BE2C (cell line): ENCODE results near the gene WDR64.

Experiments used
- DNase-seq: peaks from one replicate; pipeline ENCODE4 v3.0.0-alpha.2; 2020
- H3K27me3 ChIP-seq: fragments of 250-450 bp; sonication (Bioruptor Pico); 2 replicates; pipeline ENCODE4 v1.5.1; 2020; ENCODE audit warnings: mild to moderate bottlenecking
- H3K36me3 ChIP-seq: fragments of 250-450 bp; sonication (Bioruptor Pico); 2 replicates; pipeline ENCODE4 v1.5.1; 2020; ENCODE audit warnings: mild to moderate bottlenecking
- H3K4me1 ChIP-seq: fragments of 250-450 bp; sonication (Bioruptor Pico); 2 replicates; pipeline ENCODE4 v1.5.1; 2020
- H3K4me3 ChIP-seq: 2 replicates; pipeline ENCODE4 v1.5.1; 2011; ENCODE audit warnings: low read depth, low read length
- H3K9me3 ChIP-seq: fragments of 250-450 bp; sonication (Bioruptor Pico); 2 replicates; pipeline ENCODE4 v1.5.1; 2020
- CTCF ChIP-seq: IDR thresholded peaks from 2 replicates; pipeline ENCODE4 v1.5.1; 2012; ENCODE audit warnings: mild to moderate bottlenecking, low read depth, low read length

WDR64 gene

GRCh38 chr1:241778117-241778516 is 126.0 kb downstream of the WDR64 start:
- Histone ChIP-seq H3K9me3 (no peaks in the 10 kb centered on the region), H3K4me1 (no peaks in the 10 kb centered on the region), H3K4me3 (no peak overlapping the region), H3K27me3 (no peaks in the 10 kb centered on the region; the same call in 1 of the 2 replicates), H3K36me3 (no peaks in the 10 kb centered on the region)
- TF ChIP-seq CTCF: no peak
- DNase-seq: no peak

GRCh38 chr1:241779897-241780296 is 127.8 kb downstream of the WDR64 start:
- Histone ChIP-seq H3K9me3 (no peaks in the 10 kb centered on the region), H3K4me3 (no peak overlapping the region), H3K4me1 (no peaks in the 10 kb centered on the region), H3K36me3 (no peaks in the 10 kb centered on the region), H3K27me3 (no peaks in the 10 kb centered on the region; the same call in 1 of the 2 replicates)
- TF ChIP-seq CTCF: no peak
- no peak for DNase-seq

- TF ChIP-seq CTCF: no peak
- Histone ChIP-seq H3K9me3 (no peaks in the 10 kb centered on the region), H3K36me3 (no peaks in the 10 kb centered on the region), H3K27me3 (no peaks in the 10 kb centered on the region; the same call in 1 of the 2 replicates), H3K4me1 (no peaks in the 10 kb centered on the region), H3K4me3 (no peak overlapping the region)
- no peak for DNase-seq
Observed at GRCh38 chr1:241782396-241782795, 130.3 kb downstream of the WDR64 start.

GRCh38 chr1:241787691-241788090 is 135.6 kb downstream of the WDR64 start:
- Histone ChIP-seq H3K36me3 (no peaks in the 10 kb centered on the region), H3K4me3 (no peak overlapping the region), H3K4me1 (no peaks in the 10 kb centered on the region), H3K27me3 (no peaks in the 10 kb centered on the region), H3K9me3 (no peaks in the 10 kb centered on the region)
- no peak for DNase-seq
- TF ChIP-seq CTCF: no peak

- TF ChIP-seq CTCF: no peak
- Histone ChIP-seq H3K36me3 (no peaks in the 10 kb centered on the region), H3K4me3 (no peak overlapping the region), H3K27me3 (no peaks in the 10 kb centered on the region), H3K9me3 (no peaks in the 10 kb centered on the region), H3K4me1 (no peaks in the 10 kb centered on the region)
- no peak for DNase-seq
Observed at GRCh38 chr1:241789061-241789460, 137.0 kb downstream of the WDR64 start.

- Histone ChIP-seq H3K4me1 (no peaks in the 10 kb centered on the region), H3K4me3 (no peak overlapping the region), H3K36me3 (no peaks in the 10 kb centered on the region), H3K27me3 (no peaks in the 10 kb centered on the region), H3K9me3 (no peaks in the 10 kb centered on the region)
- no peak for DNase-seq
- no peak for TF ChIP-seq CTCF
Observed at GRCh38 chr1:241799416-241799815, 147.3 kb downstream of the WDR64 start.
